Pericardium fibroblast (primary cell): Measurements from ENCODE around the gene GPR34. TPM values are rescaled to one million over a fixed set of nuclear protein-coding genes. Genes with fewer than 3 reads are reported as not detected.

Experiments used
- total RNA-seq: library from RNA; depleted of rRNA; stranded (reverse); fragments of >200 nt; gene quantifications from 2 replicates; pipeline ENCODE4 v1.2.3, GENCODE V29; 2015

Gene GPR34
- not detected in 2 replicates for total RNA-seq

GRCh38 chrX:41688835-41689234 is at the start of gene GPR34:
GPR34 (plus strand) TSS chrX:41688973; CDS start chrX:41695634, 6,661 bp downstream.

DNA sequence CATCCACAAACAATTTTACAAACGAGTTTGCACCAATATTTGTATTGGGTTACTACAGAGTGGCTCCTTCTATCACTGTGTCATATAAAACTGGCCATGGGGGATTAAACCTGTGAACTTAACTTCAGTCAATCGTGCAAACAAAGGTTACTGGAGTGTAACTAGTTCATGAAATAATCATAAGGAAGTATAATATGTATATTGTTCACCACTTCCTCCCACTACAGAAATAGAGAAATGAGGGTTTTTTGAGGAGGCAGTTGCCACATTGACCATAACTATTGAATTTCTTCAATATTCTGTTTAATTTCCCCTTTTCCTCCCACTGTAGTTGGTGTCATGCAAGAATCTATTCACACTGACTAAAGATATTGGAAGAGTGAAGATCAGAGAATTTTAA is 35.1 kb downstream of the GPR34 start, which contains the start of gene GPR82:
Gene GPR82 (plus strand): TSS at position 356 of the 400 bp plus-strand sequence. CDS start 2,846 bp downstream, outside the sequence.

Other genes with a start within 250 kb of the GPR34 start
- gene NYX, start 241.6 kb upstream of the GPR34 start, total RNA-seq, result not detected in 2 replicates
- not detected in 2 replicates for gene GPR82, start 35.2 kb downstream of the GPR34 start, total RNA-seq
- gene CASK, start 234.6 kb downstream of the GPR34 start, total RNA-seq, result 14.4 and 28.1 TPM in 2 replicates